HG03354 (cell line): Measurements from ENCODE around the gene KIFC3.
"Not testable (repeated sequence)": the region's sequence is repeated elsewhere in the genome, so short reads cannot be mapped to it uniquely, and the experiment has no call there.

ENCODE experiments used
- ATAC-seq: cut with Tn5 transposase; IDR thresholded peaks from one replicate; pipeline ENCODE4 v1.9.1; 2021; ENCODE audit warnings: mild to moderate bottlenecking; ENCODE audit not compliant: unreplicated experiment, poor library complexity, severe bottlenecking

The KIFC3 gene

GRCh38 chr16:57746316-57746715 lies 56.0 kb downstream of the KIFC3 start:
- ATAC-seq: not testable (repeated sequence)

- no peak for ATAC-seq
Measured at GRCh38 chr16:57745768-57746167, 56.5 kb downstream of the KIFC3 start.

- ATAC-seq: no peak
Measured at GRCh38 chr16:57744642-57744903, 57.7 kb downstream of the KIFC3 start.

- no peak for ATAC-seq
Measured at GRCh38 chr16:57743886-57744641, 58.2 kb downstream of the KIFC3 start.

GRCh38 chr16:57743458-57743857 lies 58.8 kb downstream of the KIFC3 start:
- no peak for ATAC-seq

- ATAC-seq: no peak
Measured at GRCh38 chr16:57742543-57742942, 59.7 kb downstream of the KIFC3 start.

- no peak for ATAC-seq
Measured at GRCh38 chr16:57741660-57742191, 60.6 kb downstream of the KIFC3 start.

GRCh38 chr16:57740423-57741071 lies 61.7 kb downstream of the KIFC3 start:
- no peak for ATAC-seq

GRCh38 chr16:57739756-57740422 lies 62.4 kb downstream of the KIFC3 start:
- no peak for ATAC-seq

- no peak for ATAC-seq
Measured at GRCh38 chr16:57738844-57739243, 63.4 kb downstream of the KIFC3 start.

- ATAC-seq: no peak
Measured at GRCh38 chr16:57736419-57737351, 65.6 kb downstream of the KIFC3 start.

- peak; percentile 26 for ATAC-seq
Measured at GRCh38 chr16:57735755-57736418, 66.4 kb downstream of the KIFC3 start, which contains the start of gene KATNB1. KATNB1 (plus strand) TSS chr16:57735770; CDS start chr16:57737244, 1,474 bp downstream.

GRCh38 chr16:57734925-57735754 lies 67.2 kb downstream of the KIFC3 start:
- peak; percentile 91 for ATAC-seq

- peak; percentile 0 for ATAC-seq
Measured at GRCh38 chr16:57734308-57734924, 67.9 kb downstream of the KIFC3 start.

- ATAC-seq: no peak
Measured at GRCh38 chr16:57732714-57733113, 69.6 kb downstream of the KIFC3 start.

GRCh38 chr16:57732037-57732436 lies 70.3 kb downstream of the KIFC3 start:
- ATAC-seq: no peak

- no peak for ATAC-seq
Measured at GRCh38 chr16:57730771-57731730, 71.2 kb downstream of the KIFC3 start.
